HG02798 (cell line): ENCODE data around the gene CDH11.

Experiments
- ATAC-seq: cut with Tn5 transposase; IDR thresholded peaks from one replicate; pipeline ENCODE4 v1.9.1; 2021; ENCODE audit warnings: mild to moderate bottlenecking; ENCODE audit not compliant: unreplicated experiment, poor library complexity

CDH11 gene

DNA sequence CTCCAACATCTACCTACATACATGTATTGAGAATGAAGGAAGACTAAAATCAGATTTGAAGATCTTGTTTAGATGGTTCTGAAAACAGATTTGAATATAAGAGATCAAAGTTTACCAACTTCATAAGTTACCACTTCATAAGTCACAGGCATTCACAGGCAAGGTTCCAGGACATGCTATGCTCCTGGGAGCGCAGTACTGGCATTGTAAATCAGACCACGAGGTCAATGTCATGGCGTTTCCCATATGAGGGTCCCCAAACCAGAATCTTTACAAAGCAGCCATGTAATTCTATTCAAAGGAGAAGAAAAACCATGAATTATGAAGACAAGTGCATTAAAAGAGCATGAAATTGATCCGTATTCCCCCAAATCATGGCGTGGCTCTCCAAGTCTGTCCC is 3.0 kb downstream of the CDH11 start:
- no peak for ATAC-seq

DNA sequence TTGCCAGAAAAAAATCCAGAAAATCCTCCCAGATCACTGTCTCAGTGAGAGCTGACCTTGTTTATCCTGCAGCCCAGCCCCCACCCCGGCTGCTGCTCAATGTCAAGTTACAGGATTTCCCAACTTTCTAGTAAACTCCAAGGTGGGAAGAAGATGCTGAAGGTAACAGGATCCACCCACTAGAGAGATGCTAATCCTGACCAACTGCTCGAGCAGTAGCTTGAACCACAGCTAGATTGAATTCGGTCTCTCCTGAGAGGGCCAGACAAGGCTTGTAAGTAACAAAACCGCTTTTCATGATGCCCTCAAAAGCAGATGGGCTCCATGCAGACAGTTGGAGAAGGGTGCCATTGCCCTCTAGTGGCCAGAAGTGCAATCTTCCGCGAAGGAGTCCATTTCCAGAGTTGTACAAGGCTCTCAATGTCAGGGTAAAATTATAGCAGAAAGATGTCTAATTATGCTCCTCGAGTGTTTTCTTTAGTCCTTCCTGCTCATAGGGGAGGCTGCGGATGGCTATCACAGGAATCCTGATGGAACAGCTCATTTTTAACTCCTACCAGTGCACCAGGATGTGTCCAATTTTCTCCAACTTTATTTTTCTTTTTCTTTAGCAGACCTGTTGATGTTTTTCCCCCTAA is 3.9 kb downstream of the CDH11 start:
- peak; percentile 91 for ATAC-seq

DNA sequence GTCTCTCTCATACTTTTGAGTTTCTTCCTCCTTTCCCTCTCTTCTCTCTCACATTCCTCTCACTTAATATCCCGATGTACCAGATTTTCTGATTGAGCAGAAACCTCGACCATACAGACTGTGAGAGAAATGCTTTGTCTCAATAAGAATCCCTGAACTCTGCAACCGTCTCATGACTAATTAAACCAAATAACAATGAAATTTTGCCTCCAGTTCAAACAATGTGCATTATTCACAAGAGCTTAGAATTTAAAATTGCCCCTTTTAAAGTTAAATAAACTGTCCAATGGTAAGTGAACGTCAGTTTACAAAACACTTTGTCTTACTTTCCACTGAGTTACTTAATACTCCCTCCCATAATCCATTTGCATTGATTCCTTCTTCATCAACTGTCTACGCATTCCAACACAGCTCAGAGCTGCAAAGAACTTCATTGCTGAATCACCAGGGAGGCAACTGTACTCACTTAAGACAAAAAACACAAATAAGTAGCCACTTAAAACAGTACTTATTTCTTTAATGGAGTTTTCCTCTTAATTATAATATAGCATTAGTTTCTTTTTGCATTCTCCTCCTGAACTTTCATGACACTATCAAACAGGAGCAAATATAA is 4.9 kb downstream of the CDH11 start:
- ATAC-seq = no peak

DNA sequence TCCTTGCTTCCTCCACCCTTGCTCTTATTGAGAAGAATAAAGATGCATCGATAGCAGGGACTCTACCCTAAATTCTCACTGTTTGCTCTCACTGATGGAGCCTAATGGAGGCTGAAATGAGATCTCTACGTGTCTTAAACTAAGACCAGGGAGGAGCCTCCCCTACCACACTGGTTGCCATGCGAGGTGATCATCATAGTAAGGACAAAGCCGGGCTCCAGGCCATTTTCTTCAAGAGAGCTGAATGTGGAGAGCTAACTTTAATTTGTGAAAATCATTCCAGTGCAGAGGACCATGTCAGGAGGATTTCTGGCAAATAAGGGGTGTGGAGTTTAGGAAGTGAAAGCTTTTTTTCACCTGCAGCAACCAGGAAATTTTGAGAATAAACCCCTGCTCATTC is 5.6 kb downstream of the CDH11 start:
- ATAC-seq = no peak

DNA sequence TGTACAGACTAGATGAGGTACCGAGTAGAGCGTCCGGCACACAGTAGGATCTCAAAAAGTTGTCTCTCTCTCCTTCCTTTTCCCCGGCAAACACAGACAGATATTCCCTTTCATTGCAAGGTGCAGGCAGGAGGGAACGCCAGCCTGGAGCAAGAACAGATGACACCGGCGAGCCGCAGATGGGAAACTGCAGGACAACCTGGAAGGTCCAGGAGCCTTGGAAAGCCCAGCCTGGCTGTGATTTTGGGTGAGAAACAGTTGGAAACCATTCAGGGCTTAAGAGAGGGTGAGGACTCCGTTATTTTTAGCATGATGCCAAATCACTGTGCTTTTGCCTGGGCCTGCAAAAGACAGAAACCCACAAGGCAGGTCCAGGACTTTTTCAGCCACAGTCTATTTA is 7.3 kb downstream of the CDH11 start:
- ATAC-seq = no peak

DNA sequence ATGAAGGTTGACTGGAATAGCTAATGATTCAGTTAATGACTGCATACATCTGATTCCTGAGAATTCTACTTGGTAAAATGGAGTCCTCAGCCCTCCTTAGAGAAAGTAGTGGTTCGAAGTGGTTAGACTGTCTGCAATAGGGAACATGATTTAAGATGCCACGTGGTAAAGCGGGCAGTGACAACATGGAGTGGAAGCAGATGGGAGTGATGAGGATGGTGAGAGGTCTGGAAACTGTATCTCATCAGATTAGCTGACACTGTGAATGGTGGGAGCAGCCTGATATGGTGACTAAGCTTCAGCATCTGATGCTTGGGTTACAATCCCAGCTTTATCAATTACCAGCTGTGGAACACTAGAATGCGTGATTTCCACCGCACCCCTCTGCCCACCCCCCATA is 8.4 kb downstream of the CDH11 start:
- no peak for ATAC-seq

DNA sequence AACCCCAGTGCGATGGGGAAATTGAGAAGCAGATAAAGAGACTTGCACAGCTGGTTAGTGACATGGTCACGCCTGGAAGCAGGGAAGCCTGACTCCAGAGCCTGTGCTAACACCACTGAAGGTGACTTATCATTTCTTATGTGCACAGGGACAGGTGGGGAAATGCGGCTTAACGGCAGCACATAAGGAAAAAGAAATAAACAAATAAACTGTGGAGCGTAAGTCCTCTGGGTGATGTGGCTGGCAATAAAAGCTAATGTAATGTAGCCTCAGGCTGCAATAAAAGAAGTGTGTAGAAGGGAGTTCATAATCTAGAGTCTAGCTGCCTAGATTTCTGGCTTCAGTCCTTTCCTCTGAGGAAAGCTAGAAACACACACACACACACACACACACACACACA is 10.6 kb downstream of the CDH11 start:
- ATAC-seq = no peak

DNA sequence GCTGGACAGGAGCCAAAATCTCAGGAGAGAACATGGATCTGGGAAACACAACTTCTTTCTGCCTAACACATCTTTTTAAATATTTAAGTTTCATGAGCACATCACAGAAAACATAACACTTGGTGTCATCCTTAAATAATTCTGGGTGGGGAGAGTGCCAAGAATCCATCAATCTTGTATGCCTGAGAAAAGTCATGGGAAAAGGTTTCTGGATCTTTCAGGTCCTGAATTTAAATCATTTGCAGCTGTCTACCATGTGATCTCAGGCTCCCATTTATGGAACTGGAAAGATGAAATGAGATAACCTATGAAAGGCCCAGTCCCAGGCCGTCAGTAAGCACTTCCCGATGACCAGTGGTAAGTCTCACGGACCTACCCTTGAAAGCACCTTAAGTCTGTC is 15.1 kb downstream of the CDH11 start:
- no peak for ATAC-seq

DNA sequence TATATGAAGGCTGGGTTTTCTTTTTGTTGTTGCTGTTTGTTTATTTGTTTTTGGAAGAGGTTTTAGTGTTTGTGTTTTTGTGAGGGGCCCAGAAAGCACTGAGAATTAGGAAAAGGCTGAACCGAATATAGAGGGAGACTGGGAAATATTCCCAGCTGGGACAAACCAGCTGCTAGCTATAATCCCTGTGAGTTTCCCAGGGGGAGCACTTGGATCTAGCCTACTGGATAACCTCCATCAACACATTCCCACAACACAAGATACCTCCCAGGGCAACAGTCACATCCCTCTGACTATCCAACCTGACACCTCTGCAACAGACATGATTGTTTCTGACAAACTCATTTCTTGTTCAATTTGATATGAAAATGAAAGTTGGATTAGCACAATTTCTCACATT is 16.7 kb downstream of the CDH11 start:
- no peak for ATAC-seq

DNA sequence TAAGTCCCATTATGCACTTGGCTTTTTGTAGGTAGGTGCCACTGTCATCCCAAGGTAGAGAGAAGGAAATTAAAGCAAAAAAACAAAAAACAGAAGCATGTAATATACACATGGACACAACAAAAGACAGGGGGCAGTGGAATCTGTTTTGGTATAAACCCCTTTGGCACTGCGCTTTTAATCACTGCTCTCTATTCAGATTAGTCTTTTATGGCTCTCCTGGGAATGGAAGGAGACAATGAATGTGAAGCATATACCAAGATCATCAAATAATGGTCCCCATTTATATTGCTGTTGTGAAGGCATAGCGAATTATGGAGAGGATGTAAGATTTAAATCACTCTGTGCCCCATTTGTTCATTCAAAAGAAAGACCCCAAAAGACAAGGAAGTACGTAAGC is 17.4 kb downstream of the CDH11 start:
- ATAC-seq = no peak

DNA sequence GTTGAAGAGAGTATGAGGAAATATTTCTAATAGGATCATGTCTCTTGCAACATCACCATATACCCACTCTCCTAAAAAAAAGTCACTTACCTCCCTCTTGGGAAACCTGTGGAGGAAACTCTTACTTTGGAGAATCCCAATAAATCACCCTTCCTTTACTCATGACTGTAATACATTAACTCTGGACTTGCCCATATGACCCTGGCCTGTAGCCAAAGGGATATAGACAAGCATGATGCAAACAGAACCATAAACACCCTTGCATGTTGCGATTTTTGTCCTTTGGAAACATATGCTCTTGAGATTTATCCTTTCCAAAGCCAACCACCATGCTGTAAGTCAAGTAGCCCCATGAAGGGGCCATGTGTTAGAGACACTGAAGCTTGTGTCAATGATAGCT is 19.5 kb downstream of the CDH11 start:
- ATAC-seq = no peak

DNA sequence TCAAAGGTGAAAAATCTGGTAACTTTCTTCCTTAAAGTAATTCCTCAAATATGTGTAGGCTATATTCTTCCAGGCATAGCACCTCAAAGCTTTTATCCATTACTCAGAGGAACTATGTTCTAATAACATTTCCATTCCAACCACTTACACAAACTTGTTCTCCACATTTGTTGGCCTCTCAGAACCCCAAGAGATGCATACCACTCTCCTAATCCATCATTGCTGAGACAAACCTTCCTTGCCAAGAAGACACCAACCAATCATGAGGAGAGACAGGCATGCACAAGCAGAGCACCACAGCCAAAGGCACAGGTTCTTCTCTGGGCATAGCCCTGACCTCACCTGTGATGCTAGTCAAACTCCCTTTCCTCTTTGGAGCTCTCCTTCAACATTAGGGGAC is 20.9 kb downstream of the CDH11 start:
- no peak for ATAC-seq

DNA sequence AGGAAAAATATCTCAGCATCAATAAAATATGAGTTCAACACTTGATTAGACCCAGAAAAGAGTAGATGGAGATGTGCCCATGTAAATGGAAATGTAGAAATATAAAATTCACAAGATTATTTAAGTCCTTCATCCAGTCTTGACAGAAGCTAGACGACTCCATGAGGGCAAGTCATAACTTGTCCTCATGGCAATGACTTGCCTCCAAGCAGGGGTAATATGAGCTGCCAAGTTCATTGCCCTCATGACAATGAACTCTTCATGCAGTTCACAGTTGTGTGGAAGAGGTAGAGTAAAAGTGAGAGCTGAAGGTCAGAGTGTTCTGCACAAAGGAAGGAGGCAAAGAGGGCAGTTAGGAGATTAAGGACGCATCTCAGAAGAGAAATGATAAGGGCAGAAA is 22.3 kb downstream of the CDH11 start:
- ATAC-seq = no peak

DNA sequence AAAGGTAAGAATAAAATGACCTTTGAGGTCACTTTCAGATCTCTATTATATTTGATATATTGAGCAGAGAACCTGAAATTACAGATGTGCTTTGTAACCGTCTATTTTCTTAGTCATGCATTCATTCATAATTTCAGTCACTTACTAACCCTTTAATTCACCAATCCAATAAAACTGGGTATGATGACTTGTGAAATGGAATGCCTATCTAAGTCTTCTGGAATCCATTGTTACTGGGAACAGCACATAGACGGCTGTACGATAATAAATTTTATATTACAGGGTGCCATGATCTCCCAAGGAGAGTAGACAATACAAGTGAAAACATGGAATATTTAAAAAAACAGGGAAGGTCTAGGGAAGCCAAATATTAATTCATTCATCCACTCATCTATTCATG is 22.9 kb downstream of the CDH11 start:
- ATAC-seq = no peak

DNA sequence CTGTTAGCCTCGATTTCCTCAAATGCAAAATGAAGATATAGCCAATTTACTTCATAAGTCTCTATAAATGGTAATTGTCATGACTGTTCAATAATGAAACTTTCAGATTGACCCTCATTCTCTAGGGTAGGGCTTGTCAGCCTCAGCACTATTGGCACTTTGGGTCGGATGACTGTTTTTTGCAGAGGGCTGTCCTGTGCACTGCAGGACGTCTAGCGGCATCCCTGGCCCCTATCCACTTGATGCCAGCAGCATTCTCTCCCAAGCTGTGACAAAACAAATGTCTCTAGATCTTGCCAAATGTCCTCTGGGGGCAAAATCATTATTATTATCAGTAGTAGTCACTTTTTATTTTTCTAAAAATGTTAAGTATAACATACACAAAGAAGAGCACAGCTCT is 24.6 kb downstream of the CDH11 start:
- no peak for ATAC-seq

DNA sequence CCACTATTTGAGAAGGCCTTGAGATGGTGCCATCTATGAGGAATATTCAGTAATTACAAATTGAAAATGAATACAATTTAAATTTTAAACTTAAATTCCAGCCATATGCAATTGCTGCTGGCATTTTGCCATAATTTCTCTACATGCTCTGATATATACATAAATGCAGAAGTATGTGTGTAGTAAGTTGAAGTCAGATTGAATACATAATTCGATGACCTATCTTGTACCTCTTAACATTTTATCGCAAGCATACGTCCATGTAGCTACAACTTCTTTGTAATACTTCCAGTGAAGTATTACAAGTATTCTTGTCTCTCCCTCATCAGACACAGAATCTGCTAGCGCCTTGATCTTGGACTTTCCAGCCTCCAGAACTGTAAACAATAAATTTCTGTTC is 26.0 kb downstream of the CDH11 start:
- no peak for ATAC-seq

DNA sequence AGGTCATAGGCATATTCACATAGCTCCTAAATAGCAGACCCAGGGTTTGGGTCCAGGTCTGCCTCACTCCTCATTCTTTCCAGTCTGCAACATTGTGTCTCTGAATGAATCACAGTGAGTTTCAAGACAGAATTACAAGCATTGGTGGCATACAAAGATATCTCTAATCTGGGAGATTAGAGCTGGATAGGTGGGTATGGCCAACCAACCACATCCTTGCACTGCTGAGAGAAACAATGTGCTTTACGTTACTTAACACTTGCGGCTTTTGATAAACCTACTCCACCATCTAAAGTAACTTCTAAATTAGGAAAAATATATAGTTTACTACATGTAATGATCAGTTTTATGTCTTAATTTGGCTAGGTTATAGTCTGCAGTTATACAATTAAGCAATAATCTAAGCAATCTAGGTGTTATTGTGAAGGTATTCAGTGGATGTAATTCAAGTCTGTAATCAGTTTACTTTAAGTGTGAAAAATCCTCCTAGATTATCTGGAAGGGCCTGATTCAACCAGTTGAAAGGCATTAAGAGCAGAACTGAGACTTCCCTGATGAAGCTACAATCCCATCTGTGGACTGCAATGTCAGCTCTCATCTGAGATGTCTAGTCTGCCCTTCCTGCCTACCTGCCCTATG is 26.7 kb downstream of the CDH11 start:
- no peak for ATAC-seq

DNA sequence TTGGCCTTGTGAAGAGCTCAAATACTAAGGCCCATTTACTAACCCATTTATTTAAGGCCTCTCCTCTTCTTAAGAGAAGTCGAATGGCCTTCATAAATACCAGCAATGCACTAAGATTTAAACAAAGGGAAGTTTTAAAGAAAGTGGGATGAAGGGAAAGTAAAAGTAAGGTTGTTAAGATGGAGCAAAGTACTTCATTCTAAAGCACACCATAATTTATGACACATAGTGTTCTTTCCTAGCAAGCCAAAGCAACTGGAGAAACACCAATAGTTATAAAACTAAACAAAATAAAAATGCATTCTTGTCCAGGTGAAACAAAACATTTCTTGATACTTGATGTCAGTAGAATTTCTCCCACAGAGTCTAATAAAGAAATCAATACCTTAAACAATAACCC is 27.9 kb downstream of the CDH11 start:
- no peak for ATAC-seq

DNA sequence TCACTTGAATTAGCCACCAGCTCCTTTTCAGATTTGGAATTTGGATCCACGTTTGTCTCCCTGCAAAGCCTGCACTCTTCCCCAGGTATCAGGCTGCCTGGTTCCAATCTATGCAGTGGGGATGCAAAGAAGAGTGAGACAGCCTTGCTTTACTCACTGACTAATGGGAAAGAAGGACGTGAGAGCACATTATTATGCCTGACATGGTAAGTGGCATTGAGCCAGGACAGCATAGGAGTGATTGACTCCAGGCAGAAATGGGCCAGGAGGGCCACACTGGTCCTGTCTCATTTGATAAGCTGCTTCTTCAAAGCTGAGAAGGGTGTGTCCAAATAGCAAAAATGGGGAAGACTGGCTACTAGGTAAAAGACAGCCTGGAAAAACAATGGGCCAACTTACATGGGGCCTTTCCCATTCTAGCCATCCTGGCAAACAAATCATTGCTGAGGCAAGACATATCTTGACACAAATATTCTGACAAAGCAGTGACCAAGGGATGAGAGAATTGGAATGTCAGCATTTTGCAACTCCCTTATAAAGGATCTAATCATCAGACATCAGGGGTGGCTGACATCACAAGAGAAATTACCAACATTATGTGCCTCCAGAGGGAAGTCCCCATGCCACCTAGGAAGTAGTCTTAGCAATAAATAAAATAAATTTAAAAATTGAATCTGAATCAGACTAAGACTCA is 38.6 kb downstream of the CDH11 start:
- ATAC-seq = no peak

DNA sequence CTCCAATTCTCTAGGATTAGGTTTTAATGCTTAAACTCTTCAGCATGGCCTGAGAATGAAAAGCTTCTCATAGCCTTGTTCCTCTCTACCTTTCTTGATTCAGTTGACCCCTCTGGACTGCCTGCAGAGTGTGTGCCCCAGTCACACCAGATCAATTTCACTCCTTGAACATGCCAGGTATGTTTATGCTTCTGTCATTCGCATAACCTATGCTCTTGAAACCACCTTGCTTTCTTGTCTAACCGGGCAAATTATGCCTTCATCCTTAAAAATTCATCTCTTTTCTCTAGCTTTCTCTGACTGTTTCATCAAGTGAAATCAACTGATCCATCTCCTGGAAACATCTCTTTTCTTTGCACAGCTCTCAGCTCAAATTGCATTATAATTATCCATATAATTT is 42.3 kb downstream of the CDH11 start:
- no peak for ATAC-seq

DNA sequence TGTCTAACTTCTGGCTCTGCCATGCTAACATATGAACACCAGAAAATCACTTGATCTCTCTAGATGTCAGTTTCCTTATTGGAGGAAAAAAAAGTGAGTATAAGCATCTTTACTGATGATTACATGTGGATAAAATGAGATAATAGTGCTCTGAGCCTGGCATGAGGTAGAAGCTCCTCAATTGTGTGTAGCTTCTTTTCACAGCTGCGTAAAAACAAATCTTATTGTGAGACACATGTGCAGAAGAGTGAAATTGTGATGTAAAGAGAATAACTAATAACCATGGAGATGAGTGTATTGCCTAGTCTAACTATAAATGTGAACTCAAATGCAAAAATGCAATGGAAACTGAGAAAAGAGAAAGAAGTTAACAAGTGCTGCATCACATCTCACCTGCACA is 44.7 kb downstream of the CDH11 start:
- no peak for ATAC-seq

DNA sequence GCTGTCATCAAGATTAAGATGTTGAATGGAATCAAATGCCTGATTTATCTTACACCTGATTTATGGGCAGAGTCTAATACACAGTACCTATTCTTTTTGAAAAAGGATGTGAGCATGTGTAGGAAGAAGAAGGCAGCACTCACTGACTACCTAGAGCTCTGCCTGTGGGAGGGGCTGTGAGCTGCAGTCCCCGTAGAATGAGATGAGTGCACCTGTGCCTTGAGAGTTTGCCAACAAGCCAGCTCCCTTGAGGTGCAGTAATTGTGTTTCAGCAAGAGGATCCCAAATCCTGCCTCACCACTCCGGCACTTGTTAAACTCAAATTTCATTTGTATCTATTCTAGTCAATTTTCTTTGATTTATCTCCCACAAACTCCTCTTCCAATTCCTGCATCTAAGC is 46.0 kb downstream of the CDH11 start:
- no peak for ATAC-seq
